GM21737 (cell line): ENCODE measurements around the gene PALB2.
A peak's percentile ranks its signal among the peaks of the same experiment; 100 is the strongest.

Experiments used
- ATAC-seq: cut with Tn5 transposase; IDR thresholded peaks from one replicate; pipeline ENCODE4 v1.9.1; 2021; ENCODE audit warnings: mild to moderate bottlenecking, moderate library complexity; ENCODE audit not compliant: unreplicated experiment

The PALB2 gene

GRCh38 chr16:23556881-23557778, 84.0 kb downstream of the PALB2 start, which contains the start of the genes EARS2 and UBFD1:
Gene EARS2 (minus strand): TSS chr16:23557350. CDS start chr16:23557343, 7 bp downstream.
Gene UBFD1 (plus strand): TSS chr16:23557727. CDS start chr16:23557743, 16 bp downstream.
- ATAC-seq = peak; percentile 85

GRCh38 chr16:23554536-23554935, 86.6 kb downstream of the PALB2 start:
- no peak for ATAC-seq
